Lower lobe of right lung (tissue), 2 donors: ENCODE measurements around the gene IDUA. TPM values are rescaled to one million over a fixed set of nuclear protein-coding genes. Genes with fewer than 3 reads are reported as not detected.
A peak's percentile ranks its signal among the peaks of the same experiment; 100 is the strongest.

Experiments
- ATAC-seq, 2 donors: fragments of 200-7000 bp; cut with Tn5 transposase; one replicate each; pipeline ENCODE4 v1.9.1; 2020 to 2022; ENCODE audit warnings: mild to moderate bottlenecking in 2 of 2, moderate library complexity in 2 of 2
- DNase-seq: peaks from one replicate; pipeline ENCODE4 v3.0.0-alpha.2; 2020
- H3K27ac ChIP-seq: fragments of 200-600 bp; one replicate; pipeline ENCODE4 v1.8.0; 2022
- H3K27me3 ChIP-seq: fragments of 200-600 bp; one replicate; pipeline ENCODE4 v1.8.0; 2022; ENCODE audit warnings: low read depth
- H3K36me3 ChIP-seq: fragments of 200-600 bp; one replicate; pipeline ENCODE4 v1.8.0; 2022; ENCODE audit warnings: mild to moderate bottlenecking
- H3K4me1 ChIP-seq: fragments of 200-600 bp; one replicate; pipeline ENCODE4 v1.8.0; 2022
- H3K4me3 ChIP-seq: fragments of 200-600 bp; one replicate; pipeline ENCODE4 v1.8.0; 2022; ENCODE audit warnings: mild to moderate bottlenecking
- H3K9me3 ChIP-seq: fragments of 200-600 bp; one replicate; pipeline ENCODE4 v1.8.0; 2022
- intact Hi-C: fragments of 100-400 bp; cut with DNase I; formaldehyde crosslinking; loops from one replicate; pipeline ENCODE4 v1.11.0; 2022
- total RNA-seq: library from RNA; stranded (reverse); fragmentation: NEBNext Ultra II Directional; extraction: Animal tissue kit (Norgen Biotek cat#: 25700); gene quantifications from one replicate; pipeline ENCODE4 v1.2.1, GENCODE V29; 2021
- TF ChIP-seq, protein P1 (sequence below): fragments of 200-600 bp; IDR thresholded peaks from one replicate; pipeline ENCODE4 v1.8.0; 2022; ENCODE audit warnings: antibody characterized with exemption, mild to moderate bottlenecking
- donor health status: DM: no; HTN: yes; CAD: no; lungs with severe emphysema.

IDUA gene
- total RNA-seq, 1 donor from 2014 or later, result 46.0 TPM

DNA sequence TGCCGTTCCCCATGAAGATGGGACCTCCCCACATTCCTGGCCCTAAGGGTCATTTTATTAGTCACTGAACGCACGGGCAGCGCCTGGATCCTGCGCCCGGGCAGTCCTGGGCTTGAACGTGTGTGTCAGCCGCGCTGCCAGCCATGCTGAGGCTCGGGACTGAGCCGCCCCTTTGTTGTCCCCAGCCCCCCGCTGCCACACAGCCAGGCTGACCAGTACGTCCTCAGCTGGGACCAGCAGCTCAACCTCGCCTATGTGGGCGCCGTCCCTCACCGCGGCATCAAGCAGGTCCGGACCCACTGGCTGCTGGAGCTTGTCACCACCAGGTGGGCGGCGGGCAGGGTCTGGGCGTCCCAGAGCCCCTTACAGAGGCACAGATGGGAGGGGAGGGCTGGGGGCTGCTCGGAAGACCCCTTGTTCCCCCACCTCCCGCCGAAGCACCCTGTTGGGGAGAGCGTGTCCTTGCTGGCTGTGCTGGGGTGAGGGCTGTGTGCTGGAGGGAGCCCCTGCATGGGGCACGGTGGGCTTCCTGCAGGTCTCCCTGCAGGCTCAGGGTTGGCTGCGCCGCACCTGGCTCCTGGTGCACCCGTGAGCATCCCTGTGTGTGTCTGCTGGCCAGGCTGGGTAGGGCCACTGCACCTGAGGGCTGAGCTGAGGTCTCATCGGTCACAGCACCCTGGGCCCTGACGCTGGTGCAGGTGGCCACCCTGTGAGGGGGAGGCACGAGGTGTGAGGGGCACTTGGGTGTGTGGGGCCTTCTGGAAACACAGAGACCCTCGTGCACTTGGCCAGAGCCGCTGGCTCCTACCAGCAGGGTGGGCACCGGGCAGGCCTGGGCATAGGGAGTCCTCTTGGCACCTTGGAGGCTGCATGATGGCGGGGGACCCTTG is 1.0 kb downstream of the IDUA start:
- H3K4me3 ChIP-seq, result peak overlapping the region; percentile 88
- H3K9me3 ChIP-seq, result no peaks in the 10 kb centered on the region
- TF ChIP-seq, protein P1, sequence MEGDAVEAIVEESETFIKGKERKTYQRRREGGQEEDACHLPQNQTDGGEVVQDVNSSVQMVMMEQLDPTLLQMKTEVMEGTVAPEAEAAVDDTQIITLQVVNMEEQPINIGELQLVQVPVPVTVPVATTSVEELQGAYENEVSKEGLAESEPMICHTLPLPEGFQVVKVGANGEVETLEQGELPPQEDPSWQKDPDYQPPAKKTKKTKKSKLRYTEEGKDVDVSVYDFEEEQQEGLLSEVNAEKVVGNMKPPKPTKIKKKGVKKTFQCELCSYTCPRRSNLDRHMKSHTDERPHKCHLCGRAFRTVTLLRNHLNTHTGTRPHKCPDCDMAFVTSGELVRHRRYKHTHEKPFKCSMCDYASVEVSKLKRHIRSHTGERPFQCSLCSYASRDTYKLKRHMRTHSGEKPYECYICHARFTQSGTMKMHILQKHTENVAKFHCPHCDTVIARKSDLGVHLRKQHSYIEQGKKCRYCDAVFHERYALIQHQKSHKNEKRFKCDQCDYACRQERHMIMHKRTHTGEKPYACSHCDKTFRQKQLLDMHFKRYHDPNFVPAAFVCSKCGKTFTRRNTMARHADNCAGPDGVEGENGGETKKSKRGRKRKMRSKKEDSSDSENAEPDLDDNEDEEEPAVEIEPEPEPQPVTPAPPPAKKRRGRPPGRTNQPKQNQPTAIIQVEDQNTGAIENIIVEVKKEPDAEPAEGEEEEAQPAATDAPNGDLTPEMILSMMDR, result no peak
- no peaks in the 10 kb centered on the region for H3K27me3 ChIP-seq
- H3K4me1 ChIP-seq, result peaks cover 43% of the 10 kb centered on the region
- ATAC-seq (no peak), DNase-seq (no peak)
- peak overlapping the region; percentile 75 for H3K27ac ChIP-seq
- no peaks in the 10 kb centered on the region for H3K36me3 ChIP-seq
- intact Hi-C loops, result no loop called here

DNA sequence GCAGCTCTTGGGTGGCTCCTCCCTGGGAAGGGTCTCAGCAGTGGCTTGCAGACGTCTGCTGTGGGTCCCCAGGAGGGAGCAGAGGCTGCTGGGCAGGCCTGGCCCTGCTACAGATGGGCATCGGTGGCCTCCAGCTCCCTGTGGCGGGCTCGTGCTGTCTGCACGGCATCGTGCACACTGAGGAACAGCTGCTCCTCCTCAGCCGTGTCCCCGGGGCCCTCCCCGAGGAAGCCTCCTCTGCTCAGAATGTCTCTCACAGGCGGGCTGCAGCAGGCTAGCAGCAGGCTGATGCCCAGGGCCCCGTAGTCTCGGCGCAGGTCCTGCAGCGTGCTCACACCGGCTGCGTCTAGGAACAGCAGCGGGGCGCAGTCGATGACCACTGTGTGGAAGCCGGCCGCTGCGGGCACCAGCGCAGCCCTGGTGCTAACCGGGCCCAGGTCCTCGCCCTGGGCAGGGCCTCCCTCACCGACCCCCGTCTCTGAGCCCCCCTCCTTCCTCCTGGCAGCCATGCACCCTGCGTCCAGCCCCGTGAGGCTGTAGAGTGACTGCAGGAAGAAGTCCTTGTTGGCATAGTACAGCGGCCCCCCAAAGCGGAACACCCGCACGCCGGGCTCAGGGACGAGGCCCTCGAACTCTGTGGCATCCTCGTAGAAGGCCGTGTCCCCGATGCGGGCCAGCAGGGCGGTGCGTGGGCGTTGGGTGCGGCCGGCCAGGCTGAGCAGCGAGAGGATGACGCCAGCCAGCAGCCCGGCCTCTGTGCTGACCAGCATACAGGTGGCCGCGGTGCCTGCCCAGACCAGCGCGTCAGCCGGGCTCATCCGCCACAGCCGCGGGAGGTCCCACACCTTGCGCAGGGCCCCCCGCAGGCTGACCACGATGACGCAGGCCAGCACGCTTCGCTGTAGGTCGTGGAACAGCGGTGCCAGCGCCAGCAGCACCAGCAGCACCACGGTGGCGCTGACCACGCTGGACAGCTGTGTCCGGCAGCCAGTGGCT is 2.2 kb downstream of the IDUA start:
- no peaks in the 10 kb centered on the region for H3K27me3 ChIP-seq
- H3K9me3 ChIP-seq, result no peaks in the 10 kb centered on the region
- no peak overlapping the region for H3K4me3 ChIP-seq
- no peaks in the 10 kb centered on the region for H3K36me3 ChIP-seq
- TF ChIP-seq, protein P1, result no peak
- intact Hi-C loops, result no loop called here
- ATAC-seq, result no peak
- H3K4me1 ChIP-seq, result peaks cover 51% of the 10 kb centered on the region
- no peak overlapping the region for H3K27ac ChIP-seq
- no peak for DNase-seq

DNA sequence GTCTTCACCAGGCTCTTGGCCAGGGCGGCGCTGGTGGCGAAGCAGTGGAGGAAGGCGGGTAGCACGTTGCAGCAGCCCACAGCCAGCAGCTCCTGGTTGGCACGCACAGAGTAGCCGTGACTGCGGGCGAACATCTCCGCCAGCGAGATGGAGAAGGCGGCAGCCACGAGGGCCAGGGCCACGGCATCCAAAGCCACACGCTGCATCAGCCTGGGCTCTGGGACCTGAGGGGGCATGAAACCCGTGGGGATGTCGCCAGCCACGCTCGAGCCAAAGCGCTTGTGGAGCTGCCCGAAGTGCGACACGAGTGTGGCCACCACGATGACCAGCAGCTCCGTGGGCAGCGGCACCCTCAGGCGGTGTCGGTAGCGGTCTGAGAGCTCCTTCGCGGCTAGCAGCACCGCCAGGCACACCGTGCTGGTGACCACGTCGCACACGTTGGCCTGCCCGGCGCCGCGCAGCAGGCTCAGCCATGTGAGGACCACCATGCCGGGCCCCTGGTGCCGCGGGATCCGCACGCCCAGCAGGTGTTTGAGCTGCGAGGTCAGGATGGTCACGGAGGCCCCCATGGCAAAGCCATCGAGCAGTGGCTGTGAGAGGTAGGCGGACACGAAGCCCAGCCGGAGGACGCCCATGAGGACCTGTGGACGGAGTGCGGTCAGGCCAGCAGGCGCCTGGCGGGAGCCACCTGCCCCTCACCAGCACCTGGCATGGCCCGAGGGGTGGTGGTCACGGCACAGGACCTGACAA is 3.1 kb downstream of the IDUA start:
- ATAC-seq (no peak), DNase-seq (no peak)
- H3K4me1 ChIP-seq, result peaks cover 43% of the 10 kb centered on the region
- H3K4me3 ChIP-seq, result no peak overlapping the region
- H3K27ac ChIP-seq, result no peak overlapping the region
- H3K36me3 ChIP-seq, result no peaks in the 10 kb centered on the region
- no peaks in the 10 kb centered on the region for H3K9me3 ChIP-seq
- intact Hi-C loops, result no loop called here
- H3K27me3 ChIP-seq, result no peaks in the 10 kb centered on the region
- TF ChIP-seq, protein P1, result no peak

DNA sequence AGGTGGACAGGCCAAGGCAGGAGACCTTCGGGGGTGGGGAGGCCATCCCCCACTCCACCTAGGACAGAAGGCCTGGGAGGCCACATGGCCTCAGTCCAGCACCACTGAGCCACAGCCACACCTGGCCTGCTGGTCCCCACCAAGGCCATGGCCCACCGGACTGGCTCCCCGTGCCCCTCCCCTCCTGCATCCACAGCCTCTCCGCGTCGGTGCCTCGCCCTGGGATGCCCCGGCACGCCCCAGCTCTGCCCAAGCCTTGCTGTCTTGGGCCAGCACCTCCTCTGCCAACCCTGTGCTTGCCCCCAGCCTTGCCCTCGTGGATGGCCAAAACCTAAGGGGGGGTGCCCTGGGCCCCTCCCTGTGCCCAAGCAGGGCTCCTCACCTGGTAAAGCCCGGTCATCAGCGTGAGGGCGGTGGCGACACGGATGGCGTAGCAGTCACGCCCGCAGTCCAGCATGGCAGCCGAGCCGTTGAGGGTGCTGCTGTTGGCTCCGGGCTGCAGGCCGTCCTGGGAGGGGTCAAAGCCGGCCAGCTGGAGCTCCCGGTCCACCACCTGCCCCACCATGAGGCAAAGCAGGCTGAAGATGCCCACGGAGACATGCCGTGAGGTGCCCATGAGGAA is 4.0 kb downstream of the IDUA start:
- Histone ChIP-seq H3K27me3 (no peaks in the 10 kb centered on the region), H3K9me3 (no peaks in the 10 kb centered on the region), H3K4me3 (no peak overlapping the region), H3K27ac (no peak overlapping the region), H3K4me1 (peaks cover 34% of the 10 kb centered on the region), H3K36me3 (no peaks in the 10 kb centered on the region)
- DNase-seq (no peak), ATAC-seq (no peak)
- TF ChIP-seq, protein P1, result no peak
- intact Hi-C loops, result no loop called here
